Measurements from ENCODE around the gene CST5. TPM values are rescaled to one million over a fixed set of nuclear protein-coding genes. Genes with fewer than 3 reads are reported as not detected.

Gene CST5
- total RNA-seq, 1 donor from 2014 or later: not detected

DNA sequence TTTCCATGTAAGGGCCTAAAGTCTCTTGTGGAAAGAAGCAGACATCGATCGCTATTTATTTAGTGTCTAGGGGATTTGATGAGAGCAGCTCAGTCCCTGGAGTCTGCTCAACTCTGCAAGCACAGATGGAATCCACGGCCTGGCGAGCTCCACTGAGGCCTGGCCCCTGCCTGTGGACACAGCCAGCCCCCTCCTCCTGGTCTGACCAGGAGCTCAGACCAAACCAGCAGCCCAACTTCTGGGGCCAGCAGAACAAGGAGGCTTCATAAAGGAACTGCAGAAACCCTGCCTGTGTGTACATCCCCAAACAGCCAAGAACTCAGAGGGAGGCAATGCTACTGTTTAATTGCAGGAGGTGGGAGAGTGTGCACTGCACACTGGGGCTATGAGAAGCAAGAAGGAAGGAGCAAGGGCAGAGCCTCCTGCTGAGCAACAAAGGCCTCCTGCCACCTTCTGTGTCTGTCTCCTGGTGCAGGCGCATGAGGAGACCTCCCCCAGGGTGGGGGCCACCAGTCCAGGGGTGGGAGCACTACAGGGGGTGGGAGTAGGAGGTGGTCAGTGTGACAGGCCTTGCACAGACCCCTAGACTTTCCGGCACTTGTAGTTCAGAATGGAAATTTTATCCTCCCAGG lies 3.8 kb downstream of the CST5 start:
- H3K27ac Mint-ChIP-seq (ENCODE audit: unreplicated experiment): no peak overlapping the region
- DNase-seq (ENCODE audit: low spot score): no peak
- H3K27me3 Mint-ChIP-seq (ENCODE audit: unreplicated experiment): peaks cover 2% of the 10 kb centered on the region
- no peaks in the 10 kb centered on the region for H3K9me3 Mint-ChIP-seq (ENCODE audit: unreplicated experiment)
- TF ChIP-seq, protein P1, sequence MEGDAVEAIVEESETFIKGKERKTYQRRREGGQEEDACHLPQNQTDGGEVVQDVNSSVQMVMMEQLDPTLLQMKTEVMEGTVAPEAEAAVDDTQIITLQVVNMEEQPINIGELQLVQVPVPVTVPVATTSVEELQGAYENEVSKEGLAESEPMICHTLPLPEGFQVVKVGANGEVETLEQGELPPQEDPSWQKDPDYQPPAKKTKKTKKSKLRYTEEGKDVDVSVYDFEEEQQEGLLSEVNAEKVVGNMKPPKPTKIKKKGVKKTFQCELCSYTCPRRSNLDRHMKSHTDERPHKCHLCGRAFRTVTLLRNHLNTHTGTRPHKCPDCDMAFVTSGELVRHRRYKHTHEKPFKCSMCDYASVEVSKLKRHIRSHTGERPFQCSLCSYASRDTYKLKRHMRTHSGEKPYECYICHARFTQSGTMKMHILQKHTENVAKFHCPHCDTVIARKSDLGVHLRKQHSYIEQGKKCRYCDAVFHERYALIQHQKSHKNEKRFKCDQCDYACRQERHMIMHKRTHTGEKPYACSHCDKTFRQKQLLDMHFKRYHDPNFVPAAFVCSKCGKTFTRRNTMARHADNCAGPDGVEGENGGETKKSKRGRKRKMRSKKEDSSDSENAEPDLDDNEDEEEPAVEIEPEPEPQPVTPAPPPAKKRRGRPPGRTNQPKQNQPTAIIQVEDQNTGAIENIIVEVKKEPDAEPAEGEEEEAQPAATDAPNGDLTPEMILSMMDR (IDR thresholded peaks at IDR 0.05; ENCODE audit: unreplicated experiment): no peak
- H3K4me1 Mint-ChIP-seq (ENCODE audit: unreplicated experiment): peaks cover 4% of the 10 kb centered on the region
- no peaks in the 10 kb centered on the region for H3K36me3 Mint-ChIP-seq (ENCODE audit: low read depth, unreplicated experiment)
- no peak overlapping the region for H3K4me3 Mint-ChIP-seq (ENCODE audit: unreplicated experiment)

DNA sequence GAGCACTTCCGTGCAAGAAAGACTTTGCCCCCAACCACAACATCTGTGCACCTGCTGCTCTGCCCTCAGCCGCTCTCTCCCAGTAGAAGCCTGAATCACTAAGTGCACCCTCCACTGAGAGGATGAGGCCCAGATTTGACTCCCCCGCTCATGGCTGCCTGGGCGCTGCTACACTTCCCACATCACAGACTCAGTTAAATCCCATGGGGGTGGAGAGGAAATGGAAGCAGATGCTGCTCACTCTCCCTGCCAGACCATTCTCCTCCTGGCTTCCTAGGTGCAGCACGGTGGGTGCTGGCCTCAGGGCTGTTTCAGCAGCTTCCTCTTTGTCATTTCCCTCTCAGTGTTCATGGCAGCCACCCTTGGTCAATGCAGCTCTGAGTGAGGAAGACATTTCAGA lies 4.8 kb downstream of the CST5 start:
- TF ChIP-seq, protein P1 (IDR thresholded peaks at IDR 0.05; ENCODE audit: unreplicated experiment): no peak
- Mint-ChIP-seq H3K36me3 (ENCODE audit: low read depth, unreplicated experiment) (no peaks in the 10 kb centered on the region), H3K27ac (ENCODE audit: unreplicated experiment) (no peak overlapping the region), H3K4me3 (ENCODE audit: unreplicated experiment) (no peak overlapping the region), H3K4me1 (ENCODE audit: unreplicated experiment) (peaks cover 9% of the 10 kb centered on the region), H3K9me3 (ENCODE audit: unreplicated experiment) (no peaks in the 10 kb centered on the region), H3K27me3 (ENCODE audit: unreplicated experiment) (peaks cover 2% of the 10 kb centered on the region)
- no peak for DNase-seq (ENCODE audit: low spot score)

DNA sequence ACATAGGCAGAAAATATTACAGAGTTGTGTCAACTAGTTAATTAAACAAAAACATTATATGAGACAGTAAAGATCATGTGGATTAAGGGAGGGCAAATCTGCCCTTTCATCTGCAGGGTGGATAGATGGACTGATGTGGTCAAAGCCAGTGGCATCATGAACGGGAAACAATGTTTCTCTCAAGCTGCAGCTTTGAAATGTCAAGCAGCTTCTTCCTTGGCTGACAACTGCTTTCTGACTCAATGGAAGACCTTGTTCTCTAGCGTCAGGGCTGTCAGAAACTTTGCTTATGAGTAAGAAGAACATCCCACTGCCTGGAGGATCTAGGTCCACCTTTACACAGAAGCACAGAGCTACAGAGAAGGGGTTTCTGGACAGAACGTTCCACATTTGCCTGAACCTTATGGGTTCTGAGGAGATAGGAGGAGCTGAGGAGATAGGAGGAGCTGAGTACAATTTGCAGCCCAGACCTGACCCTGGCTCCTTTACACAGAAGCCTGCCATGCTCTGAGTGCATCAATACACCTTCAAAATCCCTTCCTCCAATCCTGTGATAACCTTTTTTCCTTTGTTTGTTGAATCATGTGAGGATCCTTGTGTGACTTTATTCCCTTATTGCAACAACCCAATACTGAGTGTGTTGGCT lies 6.1 kb downstream of the CST5 start:
- TF ChIP-seq, protein P1 (IDR thresholded peaks at IDR 0.05; ENCODE audit: unreplicated experiment): no peak
- Mint-ChIP-seq H3K9me3 (ENCODE audit: unreplicated experiment) (no peaks in the 10 kb centered on the region), H3K27me3 (ENCODE audit: unreplicated experiment) (peaks cover 2% of the 10 kb centered on the region), H3K27ac (ENCODE audit: unreplicated experiment) (no peak overlapping the region), H3K4me1 (ENCODE audit: unreplicated experiment) (peaks cover 9% of the 10 kb centered on the region), H3K36me3 (ENCODE audit: low read depth, unreplicated experiment) (no peaks in the 10 kb centered on the region), H3K4me3 (ENCODE audit: unreplicated experiment) (no peak overlapping the region)
- DNase-seq (ENCODE audit: low spot score): no peak

DNA sequence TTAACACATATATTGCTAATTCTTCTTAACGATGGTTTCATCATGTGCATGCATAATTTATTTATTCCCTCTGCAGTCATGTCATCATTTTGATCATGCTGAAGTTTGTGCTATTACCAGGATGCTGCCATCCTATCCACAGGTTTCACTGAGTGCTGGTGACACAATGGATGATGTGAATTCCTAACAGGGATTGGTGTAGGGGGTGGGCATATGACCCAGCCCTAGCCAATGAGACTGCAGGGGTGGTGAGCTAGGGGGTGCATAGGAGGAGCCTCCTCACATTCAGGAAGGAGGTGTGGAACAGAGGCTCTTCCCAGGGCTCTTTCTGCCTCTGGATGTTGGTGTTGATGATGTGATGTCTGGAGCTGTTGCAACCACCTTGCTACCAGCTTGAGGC lies 7.5 kb downstream of the CST5 start:
- Mint-ChIP-seq H3K27me3 (ENCODE audit: unreplicated experiment) (peaks cover under 1% of the 10 kb centered on the region), H3K4me3 (ENCODE audit: unreplicated experiment) (no peak overlapping the region), H3K27ac (ENCODE audit: unreplicated experiment) (no peak overlapping the region), H3K4me1 (ENCODE audit: unreplicated experiment) (peaks cover 9% of the 10 kb centered on the region), H3K9me3 (ENCODE audit: unreplicated experiment) (no peaks in the 10 kb centered on the region), H3K36me3 (ENCODE audit: low read depth, unreplicated experiment) (no peaks in the 10 kb centered on the region)
- TF ChIP-seq, protein P1 (IDR thresholded peaks at IDR 0.05; ENCODE audit: unreplicated experiment): no peak
- DNase-seq (ENCODE audit: low spot score): no peak

DNA sequence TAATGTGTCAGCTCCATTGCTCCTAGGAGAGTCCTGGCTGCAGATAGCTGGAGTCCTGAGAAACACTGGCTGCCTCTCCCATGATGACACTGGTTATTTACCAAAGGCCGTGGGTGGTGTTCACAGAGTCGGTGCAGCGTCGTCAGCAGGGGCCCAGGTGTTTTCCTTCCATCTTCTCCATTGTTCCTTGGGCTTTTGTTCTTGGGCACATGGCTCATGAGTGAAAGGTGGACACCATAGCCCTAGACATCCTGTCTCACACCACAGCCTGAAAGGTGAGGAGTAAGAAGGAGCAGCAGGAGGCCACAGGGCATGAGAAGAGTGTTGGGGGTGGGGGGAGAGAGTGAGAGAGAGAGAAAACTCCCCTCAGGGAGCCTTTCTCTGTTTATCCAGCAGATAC lies 9.1 kb downstream of the CST5 start:
- Mint-ChIP-seq H3K36me3 (ENCODE audit: low read depth, unreplicated experiment) (no peaks in the 10 kb centered on the region), H3K4me3 (ENCODE audit: unreplicated experiment) (no peak overlapping the region), H3K4me1 (ENCODE audit: unreplicated experiment) (peaks cover 9% of the 10 kb centered on the region), H3K27ac (ENCODE audit: unreplicated experiment) (no peak overlapping the region), H3K27me3 (ENCODE audit: unreplicated experiment) (no peaks in the 10 kb centered on the region), H3K9me3 (ENCODE audit: unreplicated experiment) (no peaks in the 10 kb centered on the region)
- TF ChIP-seq, protein P1 (IDR thresholded peaks at IDR 0.05; ENCODE audit: unreplicated experiment): no peak
- DNase-seq (ENCODE audit: low spot score): no peak

Measured in endothelial cell (in vitro differentiated cells).